M059J (cell line): ENCODE data around the gene ZNF112. TPM values are rescaled to one million over a fixed set of nuclear protein-coding genes. Genes with fewer than 3 reads are reported as not detected.

Experiments
- DNase-seq: peaks from one replicate; pipeline ENCODE4 v3.0.0-alpha.2; 2012; ENCODE audit warnings: low read depth
- total RNA-seq: library from RNA; depleted of rRNA; stranded (reverse); fragments of >200 nt; shearing (Covaris generic); gene quantifications from 2 replicates; pipeline ENCODE4 v1.2.3, GENCODE V29; 2014; rRNA removed

ZNF112 gene
- total RNA-seq, 1 experiment from 2014 or later, result 3.2 TPM

DNA sequence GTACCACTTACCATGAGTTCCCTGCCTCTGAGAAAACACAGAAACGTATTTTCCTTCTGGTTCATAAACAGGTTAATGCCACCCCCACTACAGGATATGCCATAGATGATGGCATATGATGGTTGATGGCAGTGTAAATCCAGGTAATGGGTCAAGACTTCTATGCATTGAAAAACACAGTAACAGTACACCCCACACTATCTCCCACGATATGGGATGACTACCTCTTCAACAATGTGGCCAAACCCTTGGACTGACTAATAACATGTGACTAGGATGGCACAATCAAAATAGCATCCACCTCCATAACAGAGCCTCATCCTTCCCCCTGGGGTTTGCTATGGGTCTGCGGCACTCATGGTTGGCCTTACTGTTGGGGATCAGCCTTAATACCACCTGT lies 73.6 kb downstream of the ZNF112 start:
- no peak for DNase-seq

DNA sequence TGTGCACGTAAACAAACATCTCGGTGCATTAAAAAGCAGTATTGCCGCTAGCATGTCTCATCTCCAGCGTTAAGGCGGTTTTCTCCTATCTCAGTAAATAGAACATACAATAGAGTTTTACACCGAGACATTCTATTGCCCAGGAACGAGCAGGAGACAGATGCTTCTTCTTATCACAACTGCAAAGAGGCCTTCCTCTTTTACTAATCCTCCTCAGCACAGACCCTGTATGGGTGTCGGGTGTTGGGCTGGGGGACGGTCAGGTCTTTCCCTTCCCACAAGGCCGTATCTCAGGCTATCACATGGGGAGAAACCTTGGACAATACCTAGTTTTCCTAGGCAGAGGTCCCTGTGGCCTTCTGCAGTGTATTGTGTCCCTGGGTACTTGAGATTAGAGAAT lies 75.6 kb downstream of the ZNF112 start:
- DNase-seq, result no peak

DNA sequence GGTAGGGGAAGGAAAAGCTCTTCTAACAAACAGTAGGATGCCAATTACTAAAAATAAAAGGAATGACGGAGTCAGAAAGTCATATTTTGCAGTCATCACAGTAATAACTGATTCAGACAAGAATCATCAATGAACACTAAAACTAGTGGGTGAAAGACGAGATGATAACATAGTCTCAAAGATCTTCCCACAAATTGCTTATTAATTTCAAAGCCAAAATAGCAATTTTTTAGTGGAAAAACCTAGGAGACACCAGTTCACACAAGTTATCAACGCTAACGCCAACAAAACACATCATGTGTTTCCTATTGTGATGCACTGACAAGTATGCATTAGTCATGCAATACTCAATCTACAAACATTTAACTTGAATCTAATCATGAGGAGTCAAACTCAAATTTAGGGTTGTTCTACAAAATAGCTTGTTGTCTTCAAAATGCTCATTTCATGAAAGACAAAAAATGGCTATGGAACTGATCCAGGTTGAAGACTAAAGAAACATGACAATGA lies 78.2 kb downstream of the ZNF112 start:
- no peak for DNase-seq

DNA sequence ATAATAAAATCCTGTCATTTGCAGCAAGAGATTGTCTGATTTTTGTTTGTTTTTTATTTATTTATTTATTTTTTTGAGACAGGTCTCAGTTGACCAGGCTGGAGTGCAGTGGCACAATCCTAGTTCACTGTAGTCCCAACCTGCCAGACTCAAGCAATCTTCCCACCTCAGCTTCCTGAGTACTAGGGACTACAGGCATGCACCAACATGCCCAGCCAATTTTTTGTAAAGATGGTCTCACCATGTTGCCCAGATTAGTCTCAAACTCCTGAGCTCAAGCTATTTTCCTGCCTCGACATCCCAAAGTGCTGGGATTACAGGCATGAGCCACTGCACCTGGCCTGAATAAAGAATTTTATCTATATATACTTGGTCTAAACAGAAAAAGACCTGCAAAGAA lies 79.1 kb downstream of the ZNF112 start:
- no peak for DNase-seq

Other genes starting within 250 kb of the ZNF112 start
- gene ZNF225, start 243.3 kb downstream of the ZNF112 start, total RNA-seq, result 2.4 and 3.9 TPM in 2 replicates
- 3.6 and 6.9 TPM in 2 replicates for gene ZNF234, start 215.1 kb downstream of the ZNF112 start, total RNA-seq
- gene ZNF226, start 191.6 kb downstream of the ZNF112 start, total RNA-seq, result 9.7 and 20.7 TPM in 2 replicates
- 17.9 and 20.6 TPM in 2 replicates for gene ZNF227, start 144.1 kb downstream of the ZNF112 start, total RNA-seq
- 0.10 TPM in 1 of 2 replicates, not detected in the other for gene ZNF233, start 96.8 kb downstream of the ZNF112 start, total RNA-seq
- 0.69 and 0.81 TPM in 2 replicates for gene ZNF235, start 51.7 kb downstream of the ZNF112 start, total RNA-seq
- 1.6 and 2.3 TPM in 2 replicates for gene ZNF285, start 44.9 kb upstream of the ZNF112 start, total RNA-seq
- 7.7 and 13.2 TPM in 2 replicates for gene ZNF229, start 91.8 kb upstream of the ZNF112 start, total RNA-seq
- 10.4 and 17.2 TPM in 2 replicates for gene ZNF180, start 143.8 kb upstream of the ZNF112 start, total RNA-seq
- gene CEACAM20, start 173.0 kb upstream of the ZNF112 start, total RNA-seq, result not detected in 2 replicates